GM21723 (cell line): ENCODE measurements around the gene NPC1.
"Not testable (repeated sequence)": the region's sequence is repeated elsewhere in the genome, so short reads cannot be mapped to it uniquely, and the experiment has no call there.

Experiments
- ATAC-seq: cut with Tn5 transposase; IDR thresholded peaks from one replicate; pipeline ENCODE4 v1.9.1; 2021; ENCODE audit warnings: mild to moderate bottlenecking, moderate library complexity; ENCODE audit not compliant: unreplicated experiment

The NPC1 gene

DNA sequence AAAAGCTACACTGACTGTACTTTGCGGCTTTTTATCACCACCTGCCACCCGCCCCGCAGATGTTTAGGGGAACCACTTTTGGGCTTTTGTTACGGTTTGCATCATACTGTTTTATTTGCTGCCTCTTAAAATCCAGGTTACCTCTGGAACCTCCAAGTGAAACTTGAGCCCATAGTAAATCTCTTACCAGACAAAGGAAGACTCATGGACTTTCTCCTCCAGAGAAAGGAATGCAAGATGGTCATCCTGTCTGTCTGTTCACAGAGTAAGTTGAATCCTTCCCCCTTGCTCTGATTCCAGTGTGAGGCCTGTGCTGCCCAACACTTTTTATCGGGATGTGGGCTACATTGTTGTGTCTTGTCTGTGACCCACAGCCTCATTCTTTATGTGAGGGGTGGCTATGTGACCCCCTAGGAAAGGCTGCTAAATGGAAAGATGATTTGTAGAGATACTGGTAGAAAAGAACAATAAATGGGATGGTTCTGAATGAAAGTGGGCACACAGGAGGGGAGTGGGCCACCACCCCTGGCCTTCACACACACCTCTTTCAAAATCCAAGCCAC is 59.7 kb downstream of the NPC1 start:
- ATAC-seq = no peak

GRCh38 chr18:23524213-23524707 is 62.0 kb downstream of the NPC1 start:
- ATAC-seq = no peak

DNA sequence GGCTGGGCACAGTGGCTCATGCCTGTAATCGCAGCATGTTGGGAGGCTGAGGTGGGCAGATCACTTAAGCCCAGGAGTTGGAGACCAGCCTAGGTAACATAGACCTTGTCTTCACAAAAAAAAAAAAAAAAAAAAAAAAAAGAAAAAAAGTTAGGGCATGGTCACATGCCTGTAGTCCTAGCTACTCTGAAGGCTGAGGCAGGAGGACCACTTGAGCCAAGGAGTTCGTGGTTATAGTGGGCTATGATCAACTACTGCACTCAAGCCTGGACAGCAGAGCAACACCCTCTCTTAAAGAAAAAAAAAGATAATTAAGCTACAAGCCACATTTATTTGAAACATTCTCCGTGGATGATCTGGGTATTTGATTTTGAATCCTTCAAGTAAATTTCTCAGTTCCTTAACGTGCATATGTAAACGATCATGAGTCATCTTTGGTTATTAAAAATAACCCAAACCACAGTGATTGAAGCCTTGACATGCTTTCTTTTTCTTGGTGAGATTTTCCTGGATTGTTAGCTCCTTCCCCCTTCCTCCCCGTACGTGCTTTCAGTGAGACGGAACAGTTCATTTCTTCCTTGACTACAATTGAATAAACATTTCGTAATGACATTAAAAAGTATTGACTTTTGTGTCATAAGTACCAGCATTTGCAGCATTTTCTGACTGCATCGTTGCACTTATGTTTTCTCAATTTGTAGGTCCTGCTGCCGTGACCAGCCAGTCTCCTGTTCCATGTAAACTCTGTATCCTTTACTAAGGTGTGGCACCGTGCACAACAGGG is 62.7 kb downstream of the NPC1 start:
- no peak for ATAC-seq

GRCh38 chr18:23521907-23522306 is 64.4 kb downstream of the NPC1 start:
- ATAC-seq = no peak

DNA sequence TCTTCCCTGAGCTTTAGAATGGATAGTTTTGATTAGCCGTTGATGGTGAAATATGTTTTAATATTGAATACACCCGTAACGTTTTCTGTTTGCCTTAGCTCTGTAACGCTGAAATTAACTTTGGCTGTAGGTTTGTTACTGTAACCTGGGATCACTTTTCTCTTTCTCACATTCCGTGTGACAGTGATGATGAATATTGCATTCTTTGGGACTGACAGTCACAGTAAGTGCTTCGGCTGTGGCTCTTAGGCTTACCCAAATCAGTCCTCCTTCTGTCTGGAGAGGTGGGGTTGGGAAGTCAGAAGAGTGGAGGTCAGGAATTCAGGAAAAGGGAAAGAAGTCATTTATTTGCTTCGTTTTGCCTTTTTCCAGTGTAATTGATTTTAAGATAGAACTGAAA is 65.0 kb downstream of the NPC1 start:
- no peak for ATAC-seq

- no peak for ATAC-seq
These were observed 66.6 kb downstream of the NPC1 start for GRCh38 chr18:23519734-23520133.

- peak; percentile 93 for ATAC-seq
These were observed 70.3 kb downstream of the NPC1 start for GRCh38 chr18:23515911-23516546.

GRCh38 chr18:23512641-23513040 is 73.7 kb downstream of the NPC1 start:
- no peak for ATAC-seq

GRCh38 chr18:23512216-23512615 is 74.1 kb downstream of the NPC1 start:
- ATAC-seq = not testable (repeated sequence)

DNA sequence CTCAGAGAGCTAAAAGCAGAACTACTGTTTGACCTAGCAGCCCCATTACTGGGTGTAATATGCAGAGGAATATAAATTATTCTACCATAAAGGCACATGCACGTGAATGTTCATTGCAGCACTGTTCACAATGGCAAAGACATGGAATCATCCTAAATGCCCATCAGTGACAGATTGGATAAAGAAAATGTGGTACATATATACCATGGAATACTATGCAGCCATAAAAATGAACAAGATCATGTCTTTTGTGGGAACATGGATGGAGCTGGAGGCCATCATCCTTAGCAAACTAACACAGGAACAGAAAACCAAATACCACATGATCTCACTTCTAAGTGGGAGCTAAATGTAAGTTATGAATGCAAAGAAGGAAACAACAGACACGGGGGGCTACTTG is 75.4 kb downstream of the NPC1 start:
- ATAC-seq = not testable (repeated sequence)

DNA sequence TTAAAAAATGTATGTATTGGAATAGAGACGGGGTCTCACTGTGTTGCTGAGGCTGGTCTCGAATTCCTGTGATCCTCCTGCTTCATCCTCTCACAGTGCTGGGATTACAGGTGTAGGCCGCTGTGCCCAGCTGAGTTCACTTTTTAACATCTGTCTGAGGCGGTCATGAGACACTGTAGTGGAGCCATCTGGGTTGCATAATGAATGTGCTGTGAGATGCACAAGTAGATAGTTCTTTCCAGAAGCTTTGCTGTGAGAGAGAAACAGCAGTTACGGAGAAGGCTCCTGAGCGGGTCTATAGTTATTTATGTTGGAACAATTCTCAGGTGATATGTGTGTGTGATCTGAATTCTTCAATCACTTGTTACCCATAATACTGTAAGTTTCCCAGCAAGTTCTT is 79.9 kb downstream of the NPC1 start:
- no peak for ATAC-seq

- ATAC-seq = peak; percentile 43
These were observed 81.6 kb downstream of the NPC1 start for GRCh38 chr18:23504720-23505119.

GRCh38 chr18:23503963-23504344 is 82.4 kb downstream of the NPC1 start:
- ATAC-seq = no peak

GRCh38 chr18:23503038-23503962 is 83.0 kb downstream of the NPC1 start, which contains the start of gene RMC1:
TSS of gene RMC1 (plus strand) at chr18:23503511. CDS start at chr18:23503619, 108 bp downstream.
- ATAC-seq = peak; percentile 81

DNA sequence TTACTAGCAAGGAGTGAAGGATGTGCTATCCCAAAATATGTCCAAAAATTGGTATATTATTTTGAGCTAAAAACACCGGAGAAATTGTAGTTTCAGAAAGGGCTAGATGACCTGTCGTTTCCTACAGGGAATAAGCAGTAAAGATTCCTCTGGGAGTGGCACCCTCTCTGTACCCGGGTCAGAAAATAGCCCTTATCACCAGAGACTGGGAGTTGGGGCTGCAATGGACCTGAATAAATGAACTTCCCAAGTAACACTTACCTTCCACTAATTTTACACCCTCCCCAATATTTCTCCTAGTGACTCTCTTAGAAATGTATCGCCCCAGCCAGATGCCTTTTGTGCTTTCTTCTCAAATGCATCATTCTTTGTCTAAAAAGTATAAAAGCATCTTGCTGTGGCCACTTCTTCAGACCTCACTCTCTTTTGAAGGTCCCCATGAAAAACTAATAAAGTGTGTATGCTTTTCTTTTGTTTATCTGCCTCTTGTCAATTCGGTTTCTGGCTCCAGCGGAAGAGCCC is 83.7 kb downstream of the NPC1 start:
- ATAC-seq = no peak

GRCh38 chr18:23501626-23502025 is 84.7 kb downstream of the NPC1 start:
- ATAC-seq = no peak

DNA sequence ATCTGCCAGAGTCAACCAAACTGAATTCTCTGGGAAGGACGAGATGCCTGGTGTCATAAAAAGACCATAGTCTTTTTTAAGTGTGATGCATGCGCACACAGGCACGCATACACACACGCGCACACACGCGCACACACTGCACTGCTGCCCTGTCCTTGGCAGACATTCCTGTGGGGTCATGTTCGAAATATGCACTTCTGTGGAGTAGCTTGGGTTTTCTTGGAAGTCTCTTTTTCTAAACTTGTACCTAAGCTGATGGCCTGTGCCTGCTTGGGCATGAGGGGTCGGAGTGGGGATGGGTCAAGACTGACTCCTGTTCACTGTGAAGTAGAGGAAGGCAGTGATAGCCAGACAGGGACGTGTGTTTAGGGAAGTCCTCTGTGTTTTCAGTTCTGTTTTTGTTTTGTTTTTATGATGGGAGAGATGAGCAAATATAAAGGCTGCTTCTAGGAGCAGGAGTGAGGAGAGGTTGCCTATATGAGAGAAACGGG is 87.0 kb downstream of the NPC1 start:
- no peak for ATAC-seq

- ATAC-seq = peak; percentile 42
These were observed 87.4 kb downstream of the NPC1 start for GRCh38 chr18:23498877-23499276.

GRCh38 chr18:23498117-23498516 is 88.2 kb downstream of the NPC1 start:
- no peak for ATAC-seq

DNA sequence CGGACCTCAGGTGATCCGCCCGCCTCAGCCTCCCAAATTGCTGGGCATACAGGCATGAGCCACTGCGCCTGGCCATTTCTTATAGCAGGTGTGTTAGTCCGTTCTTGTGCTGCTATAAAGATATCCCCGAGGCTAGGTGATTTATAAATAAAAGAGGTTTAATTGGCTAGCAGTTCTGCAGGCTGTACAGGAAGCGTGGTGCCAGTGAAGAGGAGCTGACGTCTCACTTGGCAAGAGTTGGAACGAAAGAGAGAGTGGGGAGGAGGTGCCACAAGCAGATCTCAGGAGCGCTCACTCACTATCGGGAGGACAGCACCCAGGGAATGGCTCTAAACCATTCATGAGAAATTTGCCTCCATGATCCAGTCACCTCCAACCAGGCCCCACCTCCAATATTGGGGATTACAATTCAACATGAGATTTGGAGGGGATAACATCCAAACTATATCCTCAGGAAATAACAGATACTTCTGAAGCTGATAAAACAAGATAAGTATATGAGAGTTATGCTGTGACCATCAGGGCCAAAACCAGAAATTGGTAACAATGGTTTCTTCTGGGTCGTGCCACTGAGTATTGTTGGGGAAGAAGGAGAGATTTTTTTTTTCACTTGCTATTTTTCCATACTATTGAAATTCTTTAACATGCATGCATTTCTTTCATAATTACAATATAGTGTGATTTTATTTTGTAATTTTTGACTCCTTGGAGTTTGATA is 90.4 kb downstream of the NPC1 start:
- no peak for ATAC-seq
